Measurements from ENCODE around the gene SLC15A4.

DNA sequence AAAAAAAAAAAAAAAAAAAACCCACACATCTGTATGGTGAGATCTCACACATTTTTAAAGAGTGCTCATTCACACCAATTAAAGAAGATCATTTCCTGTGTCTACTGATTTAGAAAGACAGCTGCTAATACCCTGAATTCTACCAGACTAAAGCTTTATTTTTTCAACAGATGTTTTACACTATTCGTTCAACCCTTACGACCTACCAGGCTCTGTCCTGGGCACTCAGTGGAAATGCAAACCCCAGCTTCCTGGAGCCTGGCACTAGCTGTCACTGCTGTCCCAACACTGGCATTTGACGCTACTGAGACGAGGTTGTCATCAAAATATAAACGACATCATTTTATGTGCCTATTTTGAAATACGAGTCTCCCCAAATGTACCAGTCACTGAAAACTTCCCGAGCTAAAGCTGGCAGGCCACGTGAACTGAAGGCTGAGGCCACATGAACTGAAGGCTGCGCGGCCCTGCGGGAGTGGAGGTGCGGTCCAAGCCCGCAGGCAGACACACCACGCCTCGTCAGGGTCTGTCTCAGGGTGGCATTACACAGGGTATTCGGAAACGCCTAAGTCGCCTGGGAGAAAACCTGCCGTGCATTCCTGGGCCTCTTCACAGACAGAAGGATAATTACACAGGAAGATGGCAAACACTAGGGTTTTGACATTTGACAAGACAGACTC, 27.2 kb downstream of the SLC15A4 start:
- TF ChIP-seq CTCF (conservative IDR thresholded peaks at IDR 0.05 in 1 of 2, IDR thresholded peaks at IDR 0.05 in 1 of 2; ENCODE audit: low read depth in 1 of 2, low read length in 2 of 2) (no peak), EZH2 (IDR thresholded peaks at IDR 0.05; ENCODE audit: low read length, missing control alignments) (no peak)

Measured in fibroblast of lung (primary cell).